Measurements from ENCODE around the gene ZNHIT2. TPM values are rescaled to one million over a fixed set of nuclear protein-coding genes. Genes with fewer than 3 reads are reported as not detected.

ZNHIT2 gene
- total RNA-seq, 2 experiments from 2014 or later, result 11.5 to 32.4 TPM

- Histone ChIP-seq H3K9me3 (ENCODE audit: low read length) (no peaks in the 10 kb centered on the region), H4K20me1 (ENCODE audit: insufficient read depth, low read length) (peaks cover 8% of the 10 kb centered on the region; the same call in 1 of the 2 replicates), H3K9me2 (ENCODE audit: insufficient read depth, low read length) (no peaks in the 10 kb centered on the region), H3K4me3 (ENCODE audit: low read depth, low read length, poor library complexity, severe bottlenecking) (peak overlapping the region; percentile 91), H3K4me2 (ENCODE audit: low read length) (peak overlapping the region; percentile 85), H3K79me2 (ENCODE audit: insufficient read depth, low read depth, low read length) (peaks cover 51% of the 10 kb centered on the region), H3K4me1 (ENCODE audit: insufficient read depth, low read length, poor library complexity, severe bottlenecking) (peaks cover 42% of the 10 kb centered on the region), H3K36me3 (ENCODE audit: insufficient read depth, low read length) (peaks cover 53% of the 10 kb centered on the region), H3K27ac (ENCODE audit: low read depth, low read length, poor library complexity, severe bottlenecking) (peak overlapping the region; percentile 74), H2AFZ (ENCODE audit: low read length) (no peak overlapping the region; the same call in 1 of the 2 replicates)
- intact Hi-C loops (cut with micrococcal nuclease; ENCODE audit: unreplicated experiment), result loop anchor here (1.0 to 10.0 kb wide), 6 partner anchors 33 to 240 kb away; partner anchors contain the start of genes ARL2, ATG2A, CDC42BPG and SAC3D1
- CTCF ChIA-PET (ENCODE audit: unreplicated experiment), result no interaction called here
- POLR2A ChIA-PET, result interaction anchor here (0.9 to 1.0 kb wide), 2 partner anchors 9 to 11 kb away, joined by 3 to 4 read pairs; partner anchors contain the start of gene VPS51
- DNase-seq (ENCODE audit: low spot score), result no peak
- TF ChIP-seq EZH2phosphoT487 (IDR thresholded peaks at IDR 0.05; ENCODE audit: borderline replicate concordance, low read depth, low read length) (no peak), CTCF (conservative IDR thresholded peaks at IDR 0.05; ENCODE audit: low read length) (no peak)
- BruUV-seq (replicated peaks), result no TSS peak
Observed at GRCh38 chr11:65084598-65085375, 32.7 kb downstream of the ZNHIT2 start.

DNA sequence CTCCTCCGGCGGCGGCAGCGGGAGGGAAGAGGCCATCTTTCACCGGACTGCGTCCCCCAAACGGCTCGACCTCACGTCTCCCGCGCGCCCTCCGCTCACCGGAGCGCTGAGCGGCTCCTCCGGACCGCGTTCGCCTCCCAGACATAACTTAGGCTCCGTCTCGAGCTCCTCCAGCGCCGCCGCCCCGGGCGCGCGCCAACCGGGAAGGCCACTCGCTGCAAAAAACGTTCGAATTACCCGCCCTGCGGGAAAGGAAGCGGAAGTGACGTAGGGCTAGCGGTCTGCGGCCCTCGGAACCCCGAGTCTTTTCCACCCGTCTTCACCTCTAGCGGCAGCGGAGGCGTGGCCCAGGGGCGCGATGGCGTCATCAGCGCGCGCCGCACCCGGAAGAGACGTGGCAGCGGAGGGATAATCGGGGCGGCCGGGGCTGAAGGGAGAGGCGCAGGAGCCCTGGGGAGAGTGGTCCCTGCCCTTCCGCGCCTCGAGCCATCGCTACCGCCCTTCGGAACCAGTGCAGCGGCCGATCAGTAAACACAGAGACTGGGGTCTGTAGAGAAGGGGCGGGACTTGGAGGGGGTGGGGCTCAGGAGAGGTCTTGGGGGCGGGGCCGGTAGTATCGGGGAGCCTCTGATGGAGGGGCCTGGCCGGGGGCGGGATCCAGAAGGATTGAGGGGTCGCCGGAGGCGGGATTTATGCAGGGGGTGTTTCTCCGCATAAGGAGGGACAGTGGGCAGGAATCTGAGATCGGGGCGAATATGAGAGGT lies 33.5 kb downstream of the ZNHIT2 start, which contains the start of the genes CDCA5 and ZFPL1:
CDCA5 (minus strand) TSS at position 207 of the 764 bp plus-strand sequence; CDS start at position 145, 62 bp downstream.
ZFPL1 (plus strand) TSS at position 389 of the 764 bp plus-strand sequence. CDS start 477 bp downstream, outside the sequence.
- Histone ChIP-seq H2AFZ (ENCODE audit: low read length) (peak within 1 kb of the TSS; percentile 29; the same call in 1 of the 2 replicates), H3K9me2 (ENCODE audit: insufficient read depth, low read length) (no peaks in the 10 kb centered on the region), H3K36me3 (ENCODE audit: insufficient read depth, low read length) (peaks cover 56% of the 10 kb centered on the region), H3K27ac (ENCODE audit: low read depth, low read length, poor library complexity, severe bottlenecking) (peak within 1 kb of the TSS; percentile 74), H3K4me1 (ENCODE audit: insufficient read depth, low read length, poor library complexity, severe bottlenecking) (peaks cover 49% of the 10 kb centered on the region), H3K79me2 (ENCODE audit: insufficient read depth, low read depth, low read length) (peaks cover 57% of the 10 kb centered on the region), H3K4me3 (ENCODE audit: low read depth, low read length, poor library complexity, severe bottlenecking) (peak within 1 kb of the TSS; percentile 91), H4K20me1 (ENCODE audit: insufficient read depth, low read length) (peaks cover 8% of the 10 kb centered on the region; the same call in 1 of the 2 replicates), H3K9me3 (ENCODE audit: low read length) (no peaks in the 10 kb centered on the region), H3K4me2 (ENCODE audit: low read length) (peak within 1 kb of the TSS; percentile 85)
- intact Hi-C loops (cut with micrococcal nuclease; ENCODE audit: unreplicated experiment), result loop anchor here (1.0 to 10.0 kb wide), 6 partner anchors 33 to 239 kb away; partner anchors contain the start of genes ARL2, ATG2A, CDC42BPG and SAC3D1
- BruUV-seq (replicated peaks), result no TSS peak
- peak; percentile 97 for DNase-seq (ENCODE audit: low spot score)
- ChIA-PET CTCF (ENCODE audit: unreplicated experiment) (interaction anchor here (0.6 kb wide), 1 partner anchor 71 kb away, joined by 3 read pairs; no protein-coding TSS in a partner anchor), POLR2A (interaction anchor here (0.7 to 1.6 kb wide), 6 partner anchors 8 to 48 kb away, joined by 3 to 7 read pairs (median 4); partner anchors contain the start of genes FAU and MRPL49)
- TF ChIP-seq CTCF (conservative IDR thresholded peaks at IDR 0.05; ENCODE audit: low read length) (no peak), EZH2phosphoT487 (IDR thresholded peaks at IDR 0.05; ENCODE audit: borderline replicate concordance, low read depth, low read length) (no peak)
